ENCODE data around the gene NPIPB4.
"Not testable (repeated sequence)": the region's sequence is repeated elsewhere in the genome, so short reads cannot be mapped to it uniquely, and the experiment has no call there.

NPIPB4 gene

DNA sequence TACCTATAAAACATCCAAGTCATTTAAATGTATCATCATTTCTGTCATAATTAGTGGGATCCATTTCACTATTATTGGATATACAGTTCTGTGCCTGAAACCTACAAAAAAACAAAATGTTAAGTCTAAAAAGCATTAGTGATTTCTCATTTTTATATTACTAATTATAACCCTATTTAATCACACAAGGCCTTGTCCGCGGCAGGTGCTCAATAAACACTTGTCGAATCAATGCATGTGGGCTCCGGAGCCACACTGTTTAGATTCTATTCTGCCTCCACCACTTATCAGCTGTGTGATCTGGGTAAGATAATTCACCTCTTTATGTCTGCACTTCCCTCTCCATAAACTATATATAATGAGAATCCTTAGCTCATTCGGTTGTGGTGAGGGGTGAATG lies at the start of gene NPIPB4:
NPIPB4 (minus strand) TSS at position 101 of the 400 bp plus-strand sequence. CDS start 378 bp downstream, outside the sequence.
- DNase-seq (ENCODE audit: low spot score), result not testable (repeated sequence)

DNA sequence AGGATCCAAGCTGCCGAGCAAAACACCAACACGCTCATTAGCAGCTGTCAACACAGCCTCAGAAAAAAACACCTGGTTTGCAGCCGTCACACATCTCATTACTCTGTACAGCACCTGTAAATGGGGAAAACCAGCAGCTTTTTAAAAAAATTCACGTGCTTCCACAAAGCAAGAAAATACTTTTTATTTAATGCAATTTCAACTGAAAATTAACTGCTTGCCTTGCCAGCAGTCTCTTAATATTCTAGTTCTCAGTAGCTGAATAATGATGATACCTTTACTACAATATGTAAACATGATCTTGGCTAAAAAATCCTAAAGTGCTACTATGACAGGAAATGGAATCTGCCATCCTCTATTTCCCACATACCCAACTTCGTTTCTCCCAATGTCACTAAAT lies 41.4 kb upstream of the NPIPB4 start:
- not testable (repeated sequence) for DNase-seq (ENCODE audit: low spot score)

DNA sequence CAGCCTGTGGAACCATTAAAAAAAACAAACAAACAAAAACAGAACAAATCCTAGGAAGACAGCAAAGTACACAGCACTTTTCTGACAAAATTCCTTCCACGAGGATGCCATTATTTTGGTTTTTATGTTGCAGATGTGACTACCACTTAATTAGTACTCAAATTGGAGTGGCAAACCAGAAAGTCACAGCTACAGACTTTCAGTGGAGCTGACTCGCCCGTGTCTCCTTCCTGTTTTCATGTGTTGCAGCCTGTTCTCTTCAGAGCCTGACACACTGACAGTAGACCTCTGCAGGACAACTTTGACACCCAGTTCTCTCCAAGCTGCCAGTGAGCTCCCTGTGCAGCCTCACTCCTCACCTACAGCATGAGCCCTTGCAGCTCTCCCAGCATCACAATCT lies 24.4 kb upstream of the NPIPB4 start:
- DNase-seq (ENCODE audit: low spot score), result not testable (repeated sequence)

DNA sequence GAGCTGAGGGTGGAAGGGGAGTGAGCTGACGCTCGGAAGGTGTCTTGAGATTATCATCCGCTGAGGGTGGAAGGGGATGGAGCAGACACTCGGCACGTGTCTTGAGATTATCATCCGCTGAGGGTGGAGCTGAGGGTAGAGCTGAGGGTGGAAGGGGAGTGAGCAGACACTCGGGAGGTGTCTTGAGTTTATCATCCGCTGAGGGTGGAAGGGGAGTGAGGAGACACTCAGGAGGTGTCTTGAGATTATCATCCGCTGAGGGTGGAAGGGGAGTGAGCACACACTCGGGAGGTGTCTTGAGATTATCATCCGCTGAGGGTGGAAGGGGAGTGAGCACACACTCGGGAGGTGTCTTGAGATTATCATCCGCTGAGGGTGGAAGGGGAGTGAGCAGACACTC lies 20.4 kb downstream of the NPIPB4 start:
- not testable (repeated sequence) for DNase-seq (ENCODE audit: low spot score)

DNA sequence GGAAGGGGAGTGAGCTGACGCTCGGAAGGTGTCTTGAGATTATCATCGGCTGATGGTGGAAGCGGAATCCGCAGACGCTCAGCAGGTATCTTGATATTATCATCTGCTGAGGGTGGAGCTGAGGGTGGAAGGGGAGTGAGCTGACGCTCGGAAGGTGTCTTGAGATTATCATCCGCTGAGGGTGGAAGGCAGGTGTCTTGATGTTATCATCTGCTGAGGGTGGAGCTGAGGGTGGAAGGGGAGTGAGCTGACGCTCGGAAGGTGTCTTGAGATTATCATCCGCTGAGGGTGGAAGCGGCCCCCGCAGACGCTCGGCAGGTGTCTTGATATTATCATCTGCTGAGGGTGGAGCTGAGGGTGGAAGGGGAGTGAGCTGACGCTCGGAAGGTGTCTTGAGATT lies 21.2 kb downstream of the NPIPB4 start:
- DNase-seq (ENCODE audit: low spot score), result not testable (repeated sequence)

DNA sequence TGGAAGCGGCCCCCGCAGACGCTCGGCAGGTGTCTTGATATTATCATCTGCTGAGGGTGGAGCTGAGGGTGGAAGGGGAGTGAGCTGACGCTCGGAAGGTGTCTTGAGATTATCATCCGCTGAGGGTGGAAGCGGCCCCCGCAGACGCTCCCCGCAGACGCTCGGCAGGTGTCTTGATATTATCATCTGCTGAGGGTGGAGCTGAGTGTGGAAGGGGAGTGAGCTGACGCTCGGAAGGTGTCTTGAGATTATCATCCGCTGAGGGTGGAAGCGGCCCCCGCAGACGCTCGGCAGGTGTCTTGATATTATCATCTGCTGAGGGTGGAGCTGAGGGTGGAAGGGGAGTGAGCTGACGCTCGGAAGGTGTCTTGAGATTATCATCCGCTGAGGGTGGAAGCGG lies 21.8 kb downstream of the NPIPB4 start:
- DNase-seq (ENCODE audit: low spot score), result not testable (repeated sequence)

DNA sequence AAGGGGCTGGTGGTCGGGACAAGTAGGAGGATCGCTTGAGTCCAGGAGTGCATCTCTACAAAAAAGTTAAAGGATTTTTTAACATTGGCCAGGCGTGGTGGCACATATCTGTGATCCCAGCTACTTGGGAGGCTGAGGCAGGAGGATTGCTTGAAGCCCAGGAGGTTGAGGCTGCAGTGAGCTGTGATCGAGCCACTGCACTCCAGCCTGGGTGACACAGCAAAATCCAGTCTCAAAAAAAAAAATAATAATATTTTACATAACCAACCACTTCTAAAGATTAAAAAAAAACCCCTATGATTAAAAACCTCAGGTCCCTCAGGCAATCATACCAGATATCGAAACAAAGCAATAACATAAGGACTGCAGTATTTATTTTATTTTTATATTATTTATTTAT lies 23.3 kb downstream of the NPIPB4 start:
- not testable (repeated sequence) for DNase-seq (ENCODE audit: low spot score)

DNA sequence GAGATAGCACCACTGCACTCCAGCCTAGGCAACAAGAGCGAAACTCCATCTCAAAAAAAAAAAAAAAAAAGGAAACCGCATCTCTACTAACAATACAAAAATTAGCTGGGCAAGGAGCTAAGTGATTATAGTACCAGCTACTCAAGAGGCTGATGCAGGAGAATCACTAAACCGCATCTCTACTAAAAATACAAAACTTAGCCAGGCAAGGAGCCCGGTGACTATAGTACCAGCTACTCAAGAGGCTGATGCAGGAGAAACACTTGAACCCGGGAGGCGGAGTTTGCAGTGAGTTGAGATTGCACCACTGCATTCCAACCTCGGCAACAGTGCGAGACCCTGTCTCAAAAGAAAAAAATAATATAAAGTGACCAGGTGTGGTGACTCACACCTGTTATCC lies 27.6 kb downstream of the NPIPB4 start:
- not testable (repeated sequence) for DNase-seq (ENCODE audit: low spot score)

DNA sequence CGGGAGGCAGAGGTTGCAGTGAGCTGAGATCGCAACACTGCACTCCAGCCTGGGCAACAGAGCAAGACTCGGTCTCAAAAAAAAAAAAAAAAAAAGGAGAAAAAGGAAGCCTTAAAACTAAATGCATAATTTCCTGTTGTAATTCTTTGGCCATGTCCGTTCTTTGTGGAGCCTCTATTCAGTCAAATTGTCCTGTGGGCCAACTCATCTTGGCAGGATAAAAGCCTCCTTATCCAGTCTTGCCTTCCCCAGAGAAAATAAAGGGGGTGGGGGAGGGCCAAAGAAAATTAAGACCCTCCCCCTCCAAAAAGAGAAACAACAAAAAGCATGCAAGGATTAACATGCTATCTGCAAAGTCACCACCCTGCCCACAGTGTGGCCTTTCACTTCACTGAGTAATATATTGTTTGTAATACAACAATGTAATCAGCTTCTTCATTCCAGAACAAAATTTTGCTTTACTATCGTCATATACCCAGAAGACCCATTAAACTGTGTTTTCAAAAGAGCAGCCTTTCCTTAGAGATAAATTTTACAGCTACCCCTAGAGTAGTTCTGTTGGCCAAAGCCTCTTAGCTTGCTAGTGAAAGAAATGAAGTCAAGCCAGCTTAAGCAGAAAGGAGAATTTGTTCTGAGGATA lies 31.4 kb downstream of the NPIPB4 start:
- not testable (repeated sequence) for DNase-seq (ENCODE audit: low spot score)

DNA sequence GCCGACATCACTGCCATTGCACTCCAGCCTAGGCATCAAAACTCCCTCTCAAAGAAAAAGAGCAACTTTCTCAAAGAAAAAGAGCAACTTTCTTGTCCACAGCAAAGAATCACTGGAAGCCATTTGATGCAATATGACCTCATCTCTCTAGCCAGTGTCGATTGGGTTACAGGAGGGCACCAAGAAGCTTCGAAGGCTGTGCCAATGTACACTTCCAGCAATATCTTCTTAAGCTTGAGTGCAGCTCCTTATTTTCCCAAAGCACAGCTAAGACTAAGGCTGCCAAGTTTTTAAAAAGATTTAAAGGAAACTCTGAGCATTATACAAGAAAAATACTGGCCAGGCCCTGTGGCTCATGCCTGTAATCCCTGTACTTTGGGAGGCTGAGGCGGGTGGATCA lies 32.0 kb downstream of the NPIPB4 start:
- not testable (repeated sequence) for DNase-seq (ENCODE audit: low spot score)

DNA sequence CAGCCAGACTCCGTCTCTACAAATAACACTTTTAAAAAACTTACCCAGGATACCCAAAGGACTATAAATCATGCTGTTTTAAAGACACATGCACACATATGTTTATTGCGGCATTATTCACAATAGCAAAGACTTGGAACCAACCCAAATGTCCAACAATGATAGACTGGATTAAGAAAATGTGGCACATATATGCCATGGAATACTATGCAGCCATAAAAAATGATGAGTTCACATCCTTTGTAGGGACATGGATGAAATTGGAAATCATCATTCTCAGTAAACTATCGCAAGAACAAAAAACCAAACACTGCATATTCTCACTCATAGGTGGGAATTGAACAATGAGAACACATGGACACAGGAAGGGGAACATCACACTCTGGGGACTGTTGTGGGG lies 34.3 kb downstream of the NPIPB4 start:
- not testable (repeated sequence) for DNase-seq (ENCODE audit: low spot score)

DNA sequence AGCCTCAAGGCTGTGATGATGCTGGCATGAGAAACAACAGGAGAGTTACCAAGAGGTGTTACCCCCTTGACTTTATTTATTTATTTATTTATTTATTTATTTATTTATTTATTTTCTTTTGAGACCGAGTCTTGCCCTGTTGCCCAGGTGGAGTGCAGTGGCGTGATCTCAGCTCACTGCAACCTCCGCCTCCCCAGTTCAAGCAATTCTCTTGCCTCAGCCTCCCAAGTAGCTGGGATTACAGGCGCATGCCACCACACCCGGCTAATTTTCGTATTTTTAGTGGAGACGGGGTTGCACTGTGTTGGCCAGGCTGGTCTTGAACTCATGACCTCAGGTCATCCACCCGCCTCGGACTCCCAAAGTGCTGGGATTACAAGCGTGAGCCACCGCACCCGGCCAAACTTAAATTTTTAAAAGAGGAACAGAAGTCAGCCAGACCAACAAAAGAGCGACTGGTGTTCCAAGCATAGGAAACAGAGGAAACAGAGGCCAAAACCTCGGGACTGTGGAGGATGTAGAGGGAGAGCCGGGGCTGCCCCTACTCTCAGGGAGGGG lies 36.6 kb downstream of the NPIPB4 start:
- DNase-seq (ENCODE audit: low spot score), result not testable (repeated sequence)

DNA sequence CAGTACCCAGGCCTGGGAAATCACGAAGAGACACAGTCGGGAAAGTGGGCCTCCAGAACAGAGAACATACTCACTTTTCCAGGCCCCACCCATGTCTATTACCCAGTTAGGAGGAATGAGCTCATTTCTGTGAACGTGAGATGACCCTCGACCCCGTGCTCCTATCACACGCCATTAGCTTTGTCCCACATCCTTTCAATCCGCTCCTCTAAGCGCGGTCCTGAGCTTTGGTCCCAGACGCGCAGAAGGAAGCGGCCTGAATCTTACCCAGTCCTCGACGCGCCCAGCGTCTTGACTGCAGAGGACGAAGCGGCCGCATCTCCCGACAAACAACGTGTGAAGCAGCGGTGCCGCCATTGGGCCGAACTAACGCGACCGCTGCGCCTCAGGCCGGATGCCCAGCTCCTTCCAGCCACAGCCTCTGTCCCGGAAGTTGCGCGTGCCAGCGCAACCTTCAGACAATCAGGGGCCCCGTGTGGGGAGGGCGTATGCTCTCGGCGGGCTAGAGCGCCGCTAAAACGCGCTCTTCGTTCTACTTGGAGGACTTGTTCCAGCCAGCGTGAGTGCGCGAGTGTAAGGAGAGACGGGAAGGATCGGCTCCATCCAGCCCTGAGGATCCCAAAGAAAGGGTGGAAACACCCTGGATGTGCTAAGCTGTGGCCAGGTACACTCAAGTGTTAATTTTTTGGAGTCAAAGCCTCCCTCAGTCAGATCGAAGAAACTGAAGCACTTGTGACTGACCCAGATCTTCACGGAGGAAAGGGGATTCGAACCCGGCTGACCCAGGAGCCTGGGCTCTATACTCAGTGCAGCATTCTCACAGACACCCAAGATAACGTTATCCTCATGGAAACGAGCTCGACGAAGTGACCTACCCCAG lies 37.3 kb downstream of the NPIPB4 start:
- peak; percentile 42 for DNase-seq (ENCODE audit: low spot score)

DNA sequence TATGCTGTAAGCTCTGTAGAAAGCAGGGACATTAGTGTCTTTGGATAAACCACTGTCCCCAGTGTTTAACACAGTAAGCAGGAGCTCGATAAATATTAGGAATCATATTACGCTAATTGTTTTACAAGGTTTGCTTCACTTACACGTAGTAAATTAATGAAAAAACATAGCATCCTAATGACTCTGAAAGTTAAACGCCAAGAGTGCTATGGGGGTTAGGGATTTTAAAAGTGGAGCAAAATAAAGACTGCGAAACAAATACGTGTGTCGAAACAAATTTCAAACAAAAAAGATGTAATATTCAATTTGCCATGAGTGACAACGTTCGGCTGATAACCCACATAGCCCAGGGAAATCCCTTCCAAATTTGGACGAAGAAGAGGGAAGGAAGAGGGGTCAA lies 37.9 kb downstream of the NPIPB4 start:
- DNase-seq (ENCODE audit: low spot score), result not testable (repeated sequence)

DNA sequence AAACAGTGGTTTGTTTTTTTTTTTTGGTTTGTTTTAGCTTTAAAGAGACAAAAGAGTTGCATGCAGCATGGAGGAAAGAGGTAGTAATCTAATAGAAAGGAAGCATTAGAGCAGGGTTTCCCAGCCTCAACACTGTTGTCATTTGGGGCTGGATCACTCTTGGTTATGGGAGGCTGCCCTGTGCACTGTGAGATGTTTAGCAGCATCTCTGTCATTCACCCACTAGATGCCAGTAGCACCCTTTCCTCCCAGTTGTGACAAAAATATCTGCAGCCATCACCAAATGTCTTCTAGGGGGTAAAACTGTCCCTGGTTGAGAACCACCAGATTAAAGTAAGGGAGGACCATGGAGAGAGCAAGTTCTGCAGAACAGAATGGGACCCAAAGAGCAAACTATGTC lies 40.5 kb downstream of the NPIPB4 start:
- not testable (repeated sequence) for DNase-seq (ENCODE audit: low spot score)

DNA sequence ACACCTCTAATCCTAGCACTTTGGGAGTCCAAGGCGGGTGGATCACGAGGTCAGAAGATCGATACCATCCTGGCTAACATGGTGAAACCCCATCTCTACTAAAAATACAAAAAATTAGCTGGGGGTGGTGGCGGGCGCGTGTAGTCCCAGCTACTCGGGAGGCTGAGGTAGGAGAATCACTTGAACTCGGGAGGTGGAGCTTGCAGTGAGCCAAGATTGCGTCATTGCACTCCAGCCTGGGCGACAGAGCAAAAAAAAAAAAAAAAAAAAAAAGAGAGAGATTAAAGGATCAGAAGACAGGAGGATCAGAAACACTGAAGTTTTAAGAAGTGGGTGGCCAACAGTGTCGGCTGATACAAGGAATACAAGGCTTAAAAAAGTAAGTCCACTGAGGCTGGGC lies 41.9 kb downstream of the NPIPB4 start:
- DNase-seq (ENCODE audit: low spot score), result not testable (repeated sequence)

DNA sequence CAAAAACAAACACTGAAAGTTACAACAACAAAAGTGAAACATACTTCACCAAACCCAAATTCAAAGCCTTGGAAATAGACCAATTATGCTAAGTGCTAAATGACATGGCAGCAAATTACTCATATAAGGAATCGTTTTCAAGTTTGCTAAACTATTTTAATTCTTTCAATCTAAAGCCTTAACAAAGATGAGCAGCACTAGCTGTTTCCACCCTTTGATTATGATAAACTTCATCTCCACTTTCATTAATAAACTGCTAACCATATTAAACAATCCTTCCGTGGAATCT lies 55.2 kb downstream of the NPIPB4 start:
- DNase-seq (ENCODE audit: low spot score), result not testable (repeated sequence)

DNA sequence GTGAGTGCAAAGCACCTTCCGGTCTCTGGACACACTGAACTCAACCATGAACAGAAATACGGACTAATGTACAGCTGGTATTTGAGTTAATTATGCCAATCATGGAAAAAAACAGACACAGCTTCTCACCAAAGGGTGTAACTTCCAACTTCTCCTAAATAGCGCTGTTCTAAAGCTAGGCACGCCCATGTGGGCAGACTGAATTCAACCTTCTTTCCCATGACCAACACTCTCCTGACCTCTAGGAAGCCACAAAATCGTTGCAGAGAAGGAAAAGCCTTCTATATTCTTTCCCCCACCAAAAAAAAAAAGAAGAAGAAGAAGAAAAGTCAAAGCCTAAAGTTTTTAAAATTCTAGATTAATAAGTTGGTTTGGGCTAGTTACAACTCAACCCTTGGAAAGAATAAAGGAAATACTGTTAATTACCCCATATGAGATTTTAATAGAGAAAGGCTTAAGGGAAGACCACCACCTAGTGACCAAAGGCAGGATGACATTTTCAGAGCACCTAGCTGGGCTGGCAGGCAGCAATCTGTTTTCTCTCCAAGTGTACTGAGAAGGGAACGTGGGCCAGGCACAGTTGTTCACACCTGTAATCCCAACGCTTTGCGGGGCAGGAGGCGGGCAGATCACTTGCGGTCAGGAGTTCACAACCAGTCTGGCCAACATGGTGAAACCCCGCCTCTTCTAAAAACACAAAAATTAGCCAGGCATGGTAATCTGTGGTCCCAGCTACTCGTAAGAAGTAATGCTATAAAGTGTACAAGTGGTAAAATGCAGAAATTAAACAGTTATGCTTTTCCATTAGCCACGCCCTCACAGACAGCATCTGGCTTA lies 55.8 kb downstream of the NPIPB4 start:
- DNase-seq (ENCODE audit: low spot score), result not testable (repeated sequence)

DNA sequence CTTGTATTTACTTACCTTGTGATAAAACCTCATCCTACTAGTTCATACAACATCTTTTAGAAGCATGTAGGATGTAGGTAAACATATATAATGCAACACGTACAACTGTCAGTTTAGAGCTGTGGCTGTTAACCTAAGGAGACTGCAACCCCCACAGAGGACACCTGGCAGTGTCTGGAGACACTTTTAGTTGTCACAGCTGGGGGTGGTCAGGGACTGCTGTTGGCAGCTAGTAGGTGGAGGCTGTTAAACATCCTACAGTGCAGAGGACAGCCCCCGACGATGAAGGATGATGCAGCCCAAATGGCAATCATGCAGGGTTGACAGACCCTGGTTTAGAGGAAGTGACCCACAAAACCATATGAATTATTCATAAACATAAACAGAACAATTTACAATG lies 59.0 kb downstream of the NPIPB4 start:
- not testable (repeated sequence) for DNase-seq (ENCODE audit: low spot score)

DNA sequence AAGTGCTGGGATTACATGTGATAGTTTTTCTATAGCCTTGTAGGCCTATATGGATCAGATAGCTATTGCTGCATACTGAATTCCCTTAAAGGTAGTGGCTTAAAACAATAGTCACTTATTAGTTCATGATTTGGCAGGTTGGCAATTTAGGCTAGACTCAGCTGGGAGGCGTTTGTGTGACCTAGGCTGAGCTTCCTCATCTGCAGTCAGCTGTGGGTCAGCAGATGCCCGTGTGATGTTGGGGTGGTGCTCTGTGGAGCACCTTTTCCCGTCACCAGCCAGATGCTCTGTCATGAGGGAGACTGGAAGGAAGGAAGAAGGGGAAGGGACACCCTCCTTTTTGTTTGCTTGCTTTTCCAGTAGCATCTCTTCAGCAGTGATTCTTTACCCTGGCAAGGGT lies 64.2 kb downstream of the NPIPB4 start:
- DNase-seq (ENCODE audit: low spot score), result not testable (repeated sequence)

DNA sequence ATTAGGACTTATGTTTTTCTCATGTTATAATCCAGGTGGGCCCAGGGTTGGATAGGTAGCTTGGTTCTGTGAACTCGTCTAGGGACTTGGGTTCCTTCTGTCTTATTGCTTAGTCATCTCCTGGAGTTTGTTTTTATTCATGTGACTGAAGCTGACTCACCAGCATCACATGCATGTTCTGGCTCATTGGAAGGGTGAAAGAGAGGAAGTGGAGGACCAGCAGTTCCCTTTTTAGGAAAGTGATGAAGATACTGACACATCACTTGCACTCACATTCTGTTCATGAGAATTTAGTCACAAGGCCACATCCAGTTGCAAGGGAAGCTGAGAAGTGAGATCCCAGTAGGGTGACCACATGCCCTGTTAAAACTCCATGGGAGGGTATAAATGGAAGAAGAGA lies 67.0 kb downstream of the NPIPB4 start:
- not testable (repeated sequence) for DNase-seq (ENCODE audit: low spot score)
